K562 (cell line): Measurements from ENCODE around the gene PROM2. TPM values are rescaled to one million over a fixed set of nuclear protein-coding genes. Genes with fewer than 3 reads are reported as not detected.

Experiments
- ATAC-seq: fragments of 200-7000 bp; cut with Tn5 transposase; 3 replicates; pipeline ENCODE4 v1.9.1; 2020; ENCODE audit warnings: moderate library complexity
- BruUV-seq: library from RNA; stranded (reverse); fragments of 400-500 nt; replicated peaks from 2 replicates; lab custom pipeline; 2021; lab: Mats Ljungman, UMichigan
- CTCF ChIA-PET: fragments of 300-600 bp; formaldehyde crosslinking; extraction: SDS; loops from one replicate; lab custom pipeline; 2021; ENCODE audit warnings: low intra/inter-chr PET ratio; lab: Yijun Ruan, JAX
- POLR2A ChIA-PET: fragments of 300-600, 350-650 bp; sonication (Branson Sonifier 250); formaldehyde crosslinking; extraction: SDS; loops from one replicate; lab custom pipeline; 2021; ENCODE audit warnings: antibody characterized with exemption, inconsistent platforms; lab: Yijun Ruan, JAX
- DNase-seq, 4 experiments: peaks; one replicate each; pipeline versions ENCODE4 v3.0.0 to v3.0.0-alpha.2; 2011 to 2018; ENCODE audit warnings: low spot score in 3 of 4, mixed read lengths in 3 of 4; ENCODE audit errors: extremely low read depth in 1 of 4
- FAIRE-seq: peaks from 2 replicates; lab custom pipeline; 2011; peaks lifted over from hg19 to GRCh38; lab: Jason Lieb, UNC
- H2AFZ ChIP-seq: 2 replicates; pipeline ENCODE4 v1.6.0; 2011; ENCODE audit warnings: low read depth, low read length, control low read depth, inconsistent platforms
- H3K27ac ChIP-seq: fragments of 200-600 bp; 3 replicates; pipeline ENCODE4 v1.8.0; 2011; ENCODE audit warnings: low read depth, mild to moderate bottlenecking, control low read depth, inconsistent platforms, low read length, moderate library complexity, mixed read lengths; ENCODE audit errors: extremely low read depth
- H3K27me3 ChIP-seq, 2 experiments: fragments of 300-600 bp in 1 of 2; 2 replicates in 1 of 2; 3 replicates in 1 of 2; pipeline versions ENCODE4 v1.6.0 to v1.8.0; 2011; ENCODE audit warnings: inconsistent platforms in 2 of 2, low read length in 2 of 2, mild to moderate bottlenecking in 1 of 2, mixed read lengths in 1 of 2, moderate library complexity in 1 of 2; ENCODE audit not compliant: control insufficient read depth in 2 of 2, insufficient read depth in 2 of 2
- H3K36me3 ChIP-seq: fragments of 300-600 bp; 3 replicates; pipeline ENCODE4 v1.8.0; 2011; ENCODE audit warnings: mild to moderate bottlenecking, low read length, inconsistent platforms; ENCODE audit not compliant: control insufficient read depth, insufficient read depth
- H3K4me1 ChIP-seq, 2 experiments: fragments of 200-600 bp in 1 of 2; replicated peaks in 1 of 2; 2 replicates in 1 of 2; 3 replicates in 1 of 2; pipeline versions ENCODE4 v1.5.1 to v1.8.0; 2011; ENCODE audit warnings: inconsistent platforms in 2 of 2, low read length in 2 of 2, mild to moderate bottlenecking in 1 of 2, mixed read lengths in 1 of 2, moderate library complexity in 1 of 2; ENCODE audit not compliant: control insufficient read depth in 2 of 2, insufficient read depth in 2 of 2
- H3K4me2 ChIP-seq: 2 replicates; pipeline ENCODE4 v1.6.1; 2011; ENCODE audit warnings: low read length, control low read depth, inconsistent platforms, mixed read lengths; ENCODE audit not compliant: insufficient read depth
- H3K4me3 ChIP-seq: fragments of 200-600 bp; sonication (generic), shearing (Covaris generic); 2 replicates; pipeline ENCODE4 v1.5.1; 2016; ENCODE audit warnings: control low read depth, inconsistent platforms
- H3K79me2 ChIP-seq: fragments of 200-600 bp; 3 replicates; pipeline ENCODE4 v1.8.0; 2011; ENCODE audit warnings: low read length, inconsistent platforms; ENCODE audit not compliant: control insufficient read depth, insufficient read depth
- H3K9ac ChIP-seq, 2 experiments: 2 replicates each; pipeline versions ENCODE4 v1.6.0 to v1.6.1; 2011; ENCODE audit warnings: low read depth in 2 of 2, low read length in 2 of 2, control low read depth in 1 of 2, inconsistent platforms in 1 of 2, mild to moderate bottlenecking in 1 of 2, mixed read lengths in 1 of 2; ENCODE audit not compliant: insufficient read depth in 1 of 2
- H3K9me1 ChIP-seq: one replicate; pipeline ENCODE4 v1.6.0; 2011; ENCODE audit warnings: inconsistent platforms, mild to moderate bottlenecking, low read length, moderate library complexity; ENCODE audit not compliant: control insufficient read depth, insufficient read depth
- H3K9me3 ChIP-seq: replicated peaks from 2 replicates; pipeline ENCODE4 v1.5.1; 2011; ENCODE audit warnings: low read depth, low read length, inconsistent platforms; ENCODE audit not compliant: control insufficient read depth, insufficient read depth
- H4K20me1 ChIP-seq: replicated peaks from 2 replicates; pipeline ENCODE4 v1.6.1; 2011; ENCODE audit warnings: low read length, inconsistent platforms, mixed read lengths; ENCODE audit not compliant: control insufficient read depth, insufficient read depth
- E2F3 ChIP-seq: fragments of 250-450 bp; sonication (Bioruptor Pico); IDR thresholded peaks from 2 replicates; pipeline ENCODE4 v1.4.0; 2020; ENCODE audit warnings: mild to moderate bottlenecking
- MYBL2 ChIP-seq, 2 experiments: fragments of 450-650 bp in 1 of 2; sonication (generic) in 1 of 2; formaldehyde crosslinking in 1 of 2; IDR thresholded peaks; 2 replicates each; pipeline versions ENCODE4 v1.6.1 to v1.8.1; 2017 to 2022; ENCODE audit warnings: borderline replicate concordance in 1 of 2, inconsistent platforms in 1 of 2, low read depth in 1 of 2, mild to moderate bottlenecking in 1 of 2, missing genetic modification reagents in 1 of 2, moderate library complexity in 1 of 2
- PHF21A ChIP-seq: fragments of 450-650 bp; IDR thresholded peaks from 2 replicates; pipeline ENCODE4 v1.6.1; 2017; ENCODE audit warnings: low read depth, borderline replicate concordance
- POLR3A ChIP-seq: IDR thresholded peaks from 2 replicates; pipeline ENCODE4 v1.6.1; 2011; ENCODE audit warnings: borderline replicate concordance, mild to moderate bottlenecking, moderate library complexity; ENCODE audit not compliant: insufficient read length, insufficient read depth; ENCODE audit errors: extremely low read depth
- ZNF24 ChIP-seq: fragments of 450-650 bp; IDR thresholded peaks from 2 replicates; pipeline ENCODE4 v1.6.1; 2016
- ZNF282 ChIP-seq: sonication (generic); formaldehyde crosslinking; IDR thresholded peaks from 2 replicates; pipeline ENCODE4 v1.8.1; 2023; ENCODE audit warnings: missing genetic modification reagents
- ZNF77 ChIP-seq: fragments of 250-450 bp; sonication (Bioruptor Pico); IDR thresholded peaks from 2 replicates; pipeline ENCODE4 v1.5.0; 2020
- WGBS: fragments of 100-300 bp; shearing (Covaris generic); methylation state at CpG from one replicate; pipeline ENCODE4 v1.1.6; 2016; ENCODE audit warnings: low coverage, mixed read lengths; ENCODE audit not compliant: insufficient coverage; ENCODE audit errors: missing lambda C conversion rate; 5-methylcytosine and 5-hydroxymethylcytosine counted together
- in situ Hi-C: fragments of 300-500 bp; cut with MboI; formaldehyde crosslinking; loops from 4 replicates; pipeline ENCODE4 v1.15.0; 2018; ENCODE audit warnings: inconsistent platforms, mixed read lengths
- intact Hi-C: fragments of 100-400 bp; cut with micrococcal nuclease; formaldehyde crosslinking; loops from 2 replicates; pipeline ENCODE4 v1.14.2; 2022
- polyA plus RNA-seq, 8 experiments: library from polyadenylated mRNA; depleted of rRNA in 4 of 8; stranded (reverse) in 5 of 8; unstranded in 3 of 8; fragments of >200 nt; fragmentation: Nextera tagmentation in 2 of 8; fragmentation: Illumina TruSeq in 1 of 8; extraction: Ambion mirVana in 2 of 8; extraction: Trizol in 1 of 8; gene quantifications; 2 replicates each; pipeline versions ENCODE4 v1.2.1 to v1.2.3, GENCODE V29; 2011 to 2014; ENCODE audit warnings: inconsistent platforms in 1 of 8, missing spikeins in 1 of 8
- total RNA-seq, 7 experiments: library from RNA; depleted of rRNA in 6 of 7; stranded (reverse); fragments of >200 nt in 6 of 7; fragmentation: Illumina TruSeq in 2 of 7; extraction: Trizol in 2 of 7; gene quantifications; 2 replicates each; pipeline versions ENCODE4 v1.2.1 to v1.2.3, GENCODE V29; 2011 to 2021; ENCODE audit warnings: low replicate concordance in 1 of 7

The PROM2 gene
- total and polyA plus RNA-seq, 9 of the 15 experiments (the other 6 are each of a cell fraction or from before 2014, with no cell fraction given): not detected

- TF ChIP-seq MYBL2 (IDR thresholded peaks at IDR 0.05; ENCODE audit: low read depth): no peak
- no peak for TF ChIP-seq MYBL2 (CRISPR knock-in tag; IDR thresholded peaks at IDR 0.05; ENCODE audit: borderline replicate concordance)
Measured at GRCh38 chr2:95282458-95282857, 8.2 kb downstream of the PROM2 start (continued).

- FAIRE-seq (no peak), DNase-seq (no peak), ATAC-seq (no peak)
- Histone ChIP-seq H4K20me1 (no peaks in the 10 kb centered on the region), H3K9me3 (no peaks in the 10 kb centered on the region), H3K27me3 (peaks cover 0 to 16% of the 10 kb centered on the region in 2 experiments; a peak in 1 of 5 replicates), H3K36me3 (no peaks in the 10 kb centered on the region), H2AFZ (no peak overlapping the region), H3K4me3 (no peak overlapping the region), H3K9ac (no peak overlapping the region), H3K27ac (no peak overlapping the region), H3K79me2 (no peaks in the 10 kb centered on the region), H3K9me1 (no peaks in the 10 kb centered on the region), H3K4me2 (no peak overlapping the region), H3K4me1 (no peaks in the 10 kb centered on the region)
- no TSS peak for BruUV-seq
- intact Hi-C loops: no loop called here
- ChIA-PET POLR2A (interaction anchor here (0.8 kb wide), 1 partner anchor 11 kb away, joined by 3 read pairs; no protein-coding TSS in a partner anchor), CTCF (no interaction called here)
- TF ChIP-seq POLR3A (no peak), PHF21A (no peak), ZNF24 (peak; percentile 93), E2F3 (CRISPR knock-in tag) (no peak), ZNF282 (CRISPR knock-in tag) (no peak), ZNF77 (CRISPR knock-in tag) (no peak)
- in situ Hi-C loops: no loop called here
- 2% methylated on average over 4 of the region's 4 CpGs for WGBS
Measured at GRCh38 chr2:95283562-95283961, 9.3 kb downstream of the PROM2 start.
